KMS-11 (cell line): ENCODE results near the gene PTBP1.

ENCODE experiments used
- H2AFZ ChIP-seq: fragments of 200-600 bp; sonication (generic); 2 replicates; pipeline ENCODE4 v1.6.1; 2016; ENCODE audit warnings: antibody characterized with exemption, mixed run types, low read depth
- H3K27ac ChIP-seq: fragments of 200-600 bp; sonication (generic); 2 replicates; pipeline ENCODE4 v1.6.1; 2016; ENCODE audit warnings: mild to moderate bottlenecking, mixed run types
- H3K27me3 ChIP-seq: fragments of 200-600 bp; sonication (generic); 2 replicates; pipeline ENCODE4 v1.6.1; 2017; ENCODE audit warnings: mild to moderate bottlenecking, low read depth, mixed run types, moderate library complexity; ENCODE audit not compliant: insufficient read depth
- H3K36me3 ChIP-seq: fragments of 200-600 bp; sonication (generic); 2 replicates; pipeline ENCODE4 v1.6.1; 2017; ENCODE audit warnings: mild to moderate bottlenecking, mixed run types; ENCODE audit not compliant: insufficient read depth
- H3K4me1 ChIP-seq: fragments of 200-600 bp; sonication (generic); 2 replicates; pipeline ENCODE4 v1.6.1; 2016; ENCODE audit warnings: mild to moderate bottlenecking, low read depth, mixed run types; ENCODE audit not compliant: poor library complexity, severe bottlenecking
- H3K4me2 ChIP-seq: fragments of 200-600 bp; sonication (generic); 2 replicates; pipeline ENCODE4 v1.7.0; 2016; ENCODE audit warnings: mild to moderate bottlenecking, mixed run types
- H3K4me3 ChIP-seq: fragments of 200-600 bp; sonication (generic); IDR thresholded peaks from 2 replicates; pipeline ENCODE4 v1.6.1; 2017; ENCODE audit warnings: low read depth, low read length, mixed read lengths; ENCODE audit not compliant: insufficient read depth
- H3K79me2 ChIP-seq: fragments of 200-600 bp; sonication (generic); 2 replicates; pipeline ENCODE4 v1.6.1; 2016; ENCODE audit warnings: low read depth, mixed run types; ENCODE audit not compliant: insufficient read depth
- H3K9ac ChIP-seq: fragments of 200-600 bp; sonication (generic); 2 replicates; pipeline ENCODE4 v1.6.1; 2016; ENCODE audit warnings: mild to moderate bottlenecking, mixed run types
- H4K20me1 ChIP-seq: fragments of 200-600 bp; sonication (generic); 2 replicates; pipeline ENCODE4 v1.6.1; 2016; ENCODE audit warnings: mild to moderate bottlenecking, mixed run types; ENCODE audit not compliant: insufficient read depth
- TF ChIP-seq, protein P1 (sequence below): fragments of 200-600 bp; sonication (generic); conservative IDR thresholded peaks from 2 replicates; pipeline ENCODE4 v1.6.1; 2017; ENCODE audit warnings: low read depth, mild to moderate bottlenecking, antibody characterized with exemption, low read length, moderate library complexity, mixed read lengths

Gene PTBP1

DNA sequence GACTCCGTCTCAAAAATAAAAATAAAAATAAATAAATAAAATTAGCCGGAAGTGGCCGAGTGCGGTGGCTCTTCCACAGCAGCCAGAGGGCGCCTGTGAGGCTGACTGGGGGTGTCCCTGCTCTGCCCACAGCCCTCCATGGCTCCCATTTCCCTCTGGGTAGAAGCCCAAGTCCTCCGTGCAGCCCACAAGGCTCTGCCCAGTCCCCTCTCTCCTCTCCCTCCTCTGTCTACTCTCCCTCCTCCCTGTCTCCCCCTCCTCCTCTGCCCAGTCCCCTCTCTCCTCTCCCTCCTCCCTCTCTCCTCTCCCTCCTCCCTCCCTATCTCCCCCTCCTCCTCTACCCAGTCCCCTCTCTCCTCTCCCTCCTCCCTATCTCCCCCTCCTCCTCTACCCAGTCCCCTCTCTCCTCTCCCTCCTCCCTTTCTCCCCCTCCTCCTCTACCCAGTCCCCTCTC, 25.9 kb upstream of the PTBP1 start:
- Histone ChIP-seq H3K79me2 (no peaks in the 10 kb centered on the region), H3K36me3 (no peaks in the 10 kb centered on the region), H3K4me2 (no peak overlapping the region), H3K27me3 (peaks cover 30% of the 10 kb centered on the region), H4K20me1 (no peaks in the 10 kb centered on the region), H2AFZ (no peak overlapping the region), H3K4me1 (peaks cover 10% of the 10 kb centered on the region), H3K9ac (no peak overlapping the region), H3K4me3 (no peak overlapping the region), H3K27ac (no peak overlapping the region)
- TF ChIP-seq, protein P1, sequence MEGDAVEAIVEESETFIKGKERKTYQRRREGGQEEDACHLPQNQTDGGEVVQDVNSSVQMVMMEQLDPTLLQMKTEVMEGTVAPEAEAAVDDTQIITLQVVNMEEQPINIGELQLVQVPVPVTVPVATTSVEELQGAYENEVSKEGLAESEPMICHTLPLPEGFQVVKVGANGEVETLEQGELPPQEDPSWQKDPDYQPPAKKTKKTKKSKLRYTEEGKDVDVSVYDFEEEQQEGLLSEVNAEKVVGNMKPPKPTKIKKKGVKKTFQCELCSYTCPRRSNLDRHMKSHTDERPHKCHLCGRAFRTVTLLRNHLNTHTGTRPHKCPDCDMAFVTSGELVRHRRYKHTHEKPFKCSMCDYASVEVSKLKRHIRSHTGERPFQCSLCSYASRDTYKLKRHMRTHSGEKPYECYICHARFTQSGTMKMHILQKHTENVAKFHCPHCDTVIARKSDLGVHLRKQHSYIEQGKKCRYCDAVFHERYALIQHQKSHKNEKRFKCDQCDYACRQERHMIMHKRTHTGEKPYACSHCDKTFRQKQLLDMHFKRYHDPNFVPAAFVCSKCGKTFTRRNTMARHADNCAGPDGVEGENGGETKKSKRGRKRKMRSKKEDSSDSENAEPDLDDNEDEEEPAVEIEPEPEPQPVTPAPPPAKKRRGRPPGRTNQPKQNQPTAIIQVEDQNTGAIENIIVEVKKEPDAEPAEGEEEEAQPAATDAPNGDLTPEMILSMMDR: no peak; the same call in 1 of the 2 replicates

DNA sequence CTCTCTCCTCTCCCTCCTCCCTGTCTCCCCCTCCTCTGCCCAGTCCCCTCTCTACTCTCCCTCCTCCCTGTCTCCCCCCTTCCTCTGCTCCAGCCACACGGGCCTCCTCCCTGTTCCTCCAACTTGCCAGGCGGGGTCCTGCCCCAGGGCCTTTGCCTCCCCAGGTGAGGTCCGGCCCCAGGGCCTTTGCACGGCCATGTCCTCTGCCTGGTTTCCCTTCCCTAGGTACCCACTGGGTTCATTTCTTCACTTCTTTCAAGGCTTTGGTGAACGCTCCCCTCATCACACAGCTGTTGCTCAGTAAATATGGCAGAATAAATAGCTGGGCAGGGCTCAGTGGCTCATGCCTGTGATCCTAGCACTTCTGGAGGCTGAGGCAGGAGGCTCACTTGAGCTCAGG, 25.2 kb upstream of the PTBP1 start:
- Histone ChIP-seq H3K4me2 (no peak overlapping the region), H4K20me1 (no peaks in the 10 kb centered on the region), H3K36me3 (no peaks in the 10 kb centered on the region), H3K4me3 (no peak overlapping the region), H3K9ac (no peak overlapping the region), H3K4me1 (peaks cover 10% of the 10 kb centered on the region), H3K27ac (no peak overlapping the region), H3K79me2 (no peaks in the 10 kb centered on the region), H2AFZ (no peak overlapping the region), H3K27me3 (peaks cover 30% of the 10 kb centered on the region)
- TF ChIP-seq, protein P1: no peak

DNA sequence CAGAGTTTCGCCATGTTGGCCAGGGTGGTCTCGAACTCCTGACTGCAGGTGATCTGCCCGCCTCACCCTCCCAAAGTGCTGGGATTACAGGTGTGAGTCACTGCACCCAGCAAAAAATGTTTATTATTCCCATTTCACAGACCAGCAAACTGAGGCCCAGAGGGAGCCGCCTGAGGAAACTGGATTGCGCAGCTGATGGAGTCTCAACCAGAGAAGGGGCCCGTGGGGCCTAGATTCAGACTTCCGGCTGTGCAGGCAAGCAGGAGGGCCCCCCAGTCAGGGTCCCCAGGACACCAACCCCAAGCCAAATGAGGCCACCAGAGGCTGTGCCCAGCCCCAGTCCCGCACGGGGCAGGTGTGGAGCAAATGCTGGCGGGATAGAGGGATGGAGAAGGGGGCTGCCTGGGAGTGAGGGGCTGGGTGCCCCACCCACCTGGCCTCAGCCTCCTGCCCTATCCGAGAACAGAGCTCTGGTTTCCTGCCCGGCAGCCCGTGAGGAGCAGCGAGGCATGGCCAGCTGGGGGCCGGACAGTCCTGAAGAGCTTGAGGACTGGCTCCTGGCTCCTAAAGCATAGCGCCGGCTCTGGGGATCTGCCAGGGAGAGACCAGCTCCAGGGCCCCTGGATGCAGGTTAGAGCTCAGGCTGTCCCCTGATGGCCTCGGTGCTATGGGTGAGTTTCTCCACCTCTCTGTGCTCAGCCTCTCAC, 24.4 kb upstream of the PTBP1 start:
- no peak overlapping the region for H3K27ac ChIP-seq
- peaks cover 28% of the 10 kb centered on the region for H3K27me3 ChIP-seq
- no peaks in the 10 kb centered on the region for H3K79me2 ChIP-seq
- TF ChIP-seq, protein P1: no peak
- H3K4me1 ChIP-seq: peaks cover 10% of the 10 kb centered on the region
- no peak overlapping the region for H3K4me3 ChIP-seq
- H3K4me2 ChIP-seq: no peak overlapping the region
- H4K20me1 ChIP-seq: no peaks in the 10 kb centered on the region
- no peak overlapping the region for H2AFZ ChIP-seq
- no peak overlapping the region for H3K9ac ChIP-seq
- H3K36me3 ChIP-seq: no peaks in the 10 kb centered on the region

DNA sequence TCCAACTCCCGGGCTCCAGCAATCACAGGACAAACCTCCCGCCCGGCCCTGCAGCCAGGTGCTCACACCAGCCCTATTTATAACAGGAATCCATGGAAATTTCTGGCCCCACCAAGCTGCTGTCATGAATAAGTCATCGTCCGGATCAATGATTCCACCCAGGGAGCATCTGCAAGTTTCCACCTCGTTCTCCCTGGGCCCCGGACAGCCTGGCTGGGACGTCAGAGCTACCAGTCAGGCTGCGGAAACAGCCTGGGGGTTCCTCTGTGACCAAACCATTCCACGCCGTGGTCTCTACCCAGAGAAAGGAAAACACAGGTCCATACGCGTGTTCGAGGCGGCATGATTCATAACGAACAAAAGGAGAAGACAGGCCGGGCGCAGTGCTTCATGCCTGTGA, 20.7 kb upstream of the PTBP1 start:
- Histone ChIP-seq H3K9ac (no peak overlapping the region), H3K36me3 (no peaks in the 10 kb centered on the region), H3K4me2 (no peak overlapping the region), H3K4me3 (no peak overlapping the region), H3K79me2 (no peaks in the 10 kb centered on the region), H3K27me3 (peaks cover 60% of the 10 kb centered on the region), H2AFZ (no peak overlapping the region), H4K20me1 (no peaks in the 10 kb centered on the region), H3K27ac (no peak overlapping the region), H3K4me1 (no peaks in the 10 kb centered on the region)
- TF ChIP-seq, protein P1: no peak
